Retina (tissue), 1 donor: ENCODE data around the gene PRND.
"Not testable (repeated sequence)": the region's sequence is repeated elsewhere in the genome, so short reads cannot be mapped to it uniquely, and the experiment has no call there.

Source experiments
- DNase-seq: peaks from one replicate; pipeline ENCODE4 v3.0.0-alpha.2; 2016

PRND gene

DNA sequence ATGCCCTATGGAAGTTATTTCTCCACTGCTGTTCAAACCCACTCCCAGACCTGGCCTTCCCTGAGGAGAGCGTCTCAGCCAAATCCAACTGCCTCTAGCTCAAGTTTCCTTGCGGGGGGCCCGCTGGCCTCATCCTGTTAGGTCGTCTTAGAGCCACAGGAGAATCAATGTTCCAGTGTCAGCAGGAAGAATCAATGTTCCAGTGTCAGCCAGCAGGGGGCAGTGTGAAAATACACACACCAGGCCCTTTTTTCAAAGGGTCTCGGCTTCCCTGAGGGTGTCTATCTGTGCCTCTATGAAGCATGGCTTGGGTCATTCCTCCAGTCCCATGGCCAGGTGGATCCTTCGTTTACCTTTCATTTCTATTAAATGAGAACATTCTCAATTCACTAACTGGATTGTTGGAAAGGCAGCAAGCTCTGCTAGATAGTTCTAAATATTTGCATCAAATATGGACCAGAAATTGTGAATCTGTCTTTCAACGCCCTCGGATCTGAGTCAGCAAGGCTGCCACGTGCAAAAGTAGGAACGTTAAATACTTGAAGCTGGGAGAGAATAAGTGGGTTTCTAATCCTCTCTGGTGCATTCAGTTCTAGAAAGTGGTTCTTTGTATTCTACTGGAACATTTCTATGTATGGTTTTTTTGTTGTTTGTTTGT is 19.2 kb downstream of the PRND start:
- DNase-seq: peak; percentile 67

DNA sequence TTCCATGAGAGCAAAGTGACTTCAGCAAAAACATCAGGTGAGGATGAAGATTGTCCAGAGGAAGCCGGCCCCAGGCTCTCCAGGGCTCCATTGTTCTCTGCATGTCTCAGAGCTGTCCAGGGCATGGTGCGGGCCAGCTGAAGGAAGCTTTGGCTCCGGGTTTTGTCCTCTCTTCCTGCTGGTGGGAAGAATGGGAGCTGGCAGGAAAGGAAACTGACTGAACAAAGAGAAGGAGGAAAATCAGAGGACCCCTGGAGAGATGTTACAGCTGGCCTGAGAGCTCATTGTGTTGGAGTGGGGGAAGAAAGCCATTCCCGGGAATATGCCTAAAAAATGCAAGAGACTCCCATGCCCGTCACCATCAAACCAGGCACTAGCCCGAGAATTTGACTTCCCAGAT is 27.1 kb downstream of the PRND start:
- no peak for DNase-seq

DNA sequence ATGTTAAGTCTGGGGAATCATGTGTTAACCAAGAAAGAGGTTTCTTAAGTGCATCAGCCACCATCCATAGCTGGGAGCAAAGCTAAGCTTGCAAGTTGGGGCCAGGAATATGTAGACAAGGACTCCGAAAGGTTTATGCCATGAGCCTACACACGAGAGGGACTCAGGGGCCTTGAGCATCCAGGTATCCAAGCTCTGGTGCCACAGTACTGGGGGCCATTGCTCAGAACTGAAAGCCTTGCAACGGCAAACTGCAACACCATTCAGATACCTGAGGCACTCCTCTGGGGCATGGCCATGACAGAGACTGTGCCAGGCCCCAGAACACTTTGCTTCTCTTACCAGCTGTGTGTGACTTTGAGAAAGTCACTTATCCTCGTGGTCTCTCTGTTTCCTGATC is 27.6 kb downstream of the PRND start:
- DNase-seq: no peak

DNA sequence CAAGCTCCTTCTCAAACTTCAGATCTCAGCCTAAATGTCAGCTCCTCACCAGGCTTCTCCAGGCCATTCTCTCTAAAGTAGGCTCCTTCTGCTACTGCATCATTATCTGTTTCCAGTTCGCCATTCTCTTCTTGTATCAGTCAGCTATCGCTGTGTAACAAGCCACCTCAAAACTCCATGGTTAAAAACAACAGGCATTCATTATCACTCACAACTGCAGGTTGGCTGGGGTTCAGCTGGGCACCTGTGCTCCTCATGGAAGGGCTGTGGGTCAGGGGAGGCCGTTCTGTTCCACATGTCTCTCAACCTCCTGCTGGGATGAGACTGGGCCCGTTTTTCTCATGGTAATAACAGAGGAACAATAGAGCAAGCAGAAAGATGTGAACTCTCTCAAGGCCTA is 28.7 kb downstream of the PRND start:
- DNase-seq: no peak

DNA sequence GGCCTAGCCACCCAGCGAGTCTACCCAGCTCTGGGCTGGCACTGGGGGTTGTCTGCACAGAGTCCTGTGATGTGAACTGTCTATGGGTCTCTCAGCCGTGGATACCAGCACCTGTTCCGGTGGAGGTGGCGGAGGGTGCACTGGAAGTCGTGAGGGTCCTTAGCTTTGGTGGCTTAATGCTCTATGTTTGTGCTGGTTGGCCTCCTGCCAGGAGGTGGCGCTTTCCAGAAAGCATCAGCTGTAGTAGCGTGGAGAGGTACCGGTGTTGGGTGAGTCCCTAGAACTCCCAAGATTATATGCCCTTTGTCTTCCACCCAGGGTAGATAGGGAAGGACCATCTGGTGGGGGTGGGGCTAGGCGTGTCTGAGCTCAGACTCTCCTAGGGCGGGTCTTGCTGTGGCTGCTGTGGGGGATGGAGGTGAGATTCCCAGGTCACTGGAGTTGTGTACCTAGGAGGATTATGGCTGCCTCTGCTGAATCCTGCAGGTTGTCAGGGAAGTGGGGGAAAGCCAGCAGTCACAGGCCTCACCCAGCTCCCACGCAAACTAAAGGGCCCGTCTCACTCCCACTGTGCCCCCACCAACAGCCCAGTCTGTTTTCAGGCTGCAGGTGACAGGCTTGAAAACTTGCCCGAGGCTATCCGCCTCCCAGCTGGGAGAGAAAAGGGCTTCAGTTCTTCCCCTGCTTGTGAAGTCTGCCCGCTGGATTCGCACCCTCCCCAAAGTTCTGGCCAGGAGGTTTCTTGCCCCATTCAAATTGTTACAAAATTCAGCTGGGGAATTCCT is 37.6 kb downstream of the PRND start:
- peak; percentile 50 for DNase-seq

DNA sequence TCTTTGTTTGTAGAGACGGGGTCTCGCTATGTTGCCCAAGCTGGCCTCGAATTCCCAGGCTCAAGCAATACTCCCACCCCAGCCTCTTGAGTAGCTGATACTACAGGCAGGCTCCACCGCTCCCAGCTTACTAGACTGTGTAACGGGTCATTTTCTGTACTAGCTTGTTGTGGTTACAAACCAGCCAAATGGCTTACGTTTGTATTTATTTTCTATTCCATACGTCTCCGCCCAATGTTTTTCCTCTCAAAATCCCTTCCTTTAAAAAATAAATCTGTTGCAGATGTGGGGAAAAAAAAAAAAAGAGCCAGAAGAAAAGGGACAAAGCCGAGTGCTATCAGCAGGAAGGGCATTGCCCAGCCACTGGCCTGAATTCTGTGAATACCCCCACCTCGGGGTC is 41.6 kb downstream of the PRND start:
- DNase-seq: no peak

DNA sequence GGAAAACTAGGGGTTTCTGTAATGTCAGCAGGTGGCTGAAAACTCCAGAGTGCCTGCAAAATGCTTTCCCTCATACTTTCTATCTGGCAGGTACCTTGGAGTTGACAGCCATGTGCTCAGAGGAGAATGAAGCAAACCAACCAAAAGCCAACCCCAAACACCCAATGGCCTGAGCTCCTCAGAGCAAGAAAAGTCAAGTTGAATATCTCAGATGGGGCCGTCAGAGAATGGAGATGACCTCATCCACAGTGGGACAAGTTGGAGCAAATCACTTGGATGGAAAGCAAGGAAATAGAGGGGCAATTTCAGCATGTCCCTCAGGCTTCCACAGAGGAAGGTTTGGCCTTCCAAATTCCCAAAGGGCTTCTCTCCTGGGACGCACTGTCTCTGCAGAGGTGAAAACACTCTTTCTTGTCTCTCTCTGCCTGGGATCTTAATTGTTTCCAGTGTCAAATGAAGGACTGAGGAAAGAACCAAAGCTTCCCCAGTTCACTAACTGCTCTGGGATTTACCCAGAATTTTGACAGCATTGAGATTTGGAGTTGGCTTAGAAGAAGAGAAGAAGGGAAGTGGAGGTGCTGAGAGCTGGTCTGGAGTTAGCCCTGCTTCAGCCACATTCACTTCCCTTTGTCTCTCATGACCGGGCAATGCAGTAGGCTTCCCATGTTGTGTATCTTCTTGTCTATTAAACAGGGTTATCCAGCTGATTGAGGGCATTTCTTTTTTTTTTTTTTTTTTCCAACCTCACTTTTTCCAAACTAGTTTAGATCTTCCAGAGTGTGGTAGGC is 42.2 kb downstream of the PRND start:
- DNase-seq: no peak

DNA sequence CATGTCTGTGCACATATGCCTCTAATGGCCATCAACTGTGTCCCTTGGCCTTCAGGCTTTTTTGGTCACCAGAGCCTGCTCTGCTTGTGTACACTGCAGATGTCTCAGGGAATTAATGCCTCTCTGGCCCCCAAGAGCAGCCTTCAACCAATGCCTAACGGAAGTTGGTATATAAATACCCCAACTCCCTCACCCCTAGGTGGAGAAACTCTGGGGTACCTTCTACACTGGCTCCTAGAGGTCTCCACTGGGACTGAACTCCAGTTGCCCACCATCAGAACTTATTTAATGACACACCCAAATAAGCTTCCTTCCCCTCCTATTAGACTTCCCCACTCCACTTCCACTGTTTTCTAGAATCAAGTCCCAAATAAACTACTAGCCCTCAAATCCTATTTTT is 43.1 kb downstream of the PRND start:
- DNase-seq: no peak

DNA sequence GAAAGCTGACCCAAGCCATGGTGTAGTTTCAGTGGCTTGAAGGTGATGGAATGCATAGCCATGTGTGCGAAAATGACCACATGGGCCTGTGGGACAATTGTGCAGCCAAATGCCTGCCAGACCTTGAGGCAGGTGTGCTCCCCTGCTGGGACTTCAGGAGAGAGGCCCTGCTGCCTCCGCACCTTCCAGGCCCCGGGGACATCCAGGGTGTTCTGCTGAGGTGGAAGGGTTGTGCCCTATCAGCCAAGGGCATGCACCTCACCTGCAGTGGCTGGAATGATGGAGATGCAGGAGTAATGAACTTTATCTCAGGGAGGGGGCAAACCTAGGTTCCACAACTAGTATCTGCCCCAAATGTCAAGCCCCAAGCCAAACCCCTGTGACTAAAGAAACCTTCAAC is 44.0 kb downstream of the PRND start:
- DNase-seq: no peak

DNA sequence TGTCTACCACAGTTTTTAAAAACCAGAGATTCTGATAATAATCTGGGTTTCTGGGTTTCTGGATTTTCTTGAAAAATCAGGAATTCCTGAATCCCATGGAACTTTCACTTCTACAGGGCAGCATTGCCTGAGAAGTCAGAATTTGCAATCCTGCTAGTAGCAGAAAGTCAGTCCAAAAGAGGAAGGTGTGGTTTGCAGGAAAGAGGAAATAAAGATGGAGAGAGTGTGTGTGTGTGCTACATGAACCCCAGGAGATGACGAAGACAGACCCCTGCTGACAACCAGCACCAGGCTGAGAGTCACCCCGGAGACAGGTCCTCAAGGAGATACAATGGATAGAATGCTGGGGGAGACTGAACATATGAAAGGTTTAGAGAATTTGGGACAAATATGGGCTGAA is 44.9 kb downstream of the PRND start:
- DNase-seq: no peak

DNA sequence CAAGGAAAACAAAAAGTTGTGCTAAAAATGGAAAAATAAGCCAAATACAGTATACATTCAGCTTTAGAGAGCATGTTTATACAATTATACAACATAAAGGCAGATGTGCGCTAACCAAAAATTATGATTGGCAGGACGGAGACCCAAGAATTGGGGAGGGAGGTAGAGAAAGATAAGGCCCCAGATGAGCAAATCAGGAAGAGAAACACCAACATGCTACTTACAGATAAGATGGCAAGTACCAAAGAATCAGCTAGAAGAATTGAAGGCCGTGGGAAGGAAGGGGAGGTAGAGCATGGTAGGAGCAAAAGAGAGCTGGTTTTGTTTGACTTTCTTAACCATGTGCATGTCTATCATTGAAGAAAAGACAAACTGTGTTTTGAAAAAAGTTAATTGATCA is 45.4 kb downstream of the PRND start:
- no peak for DNase-seq

DNA sequence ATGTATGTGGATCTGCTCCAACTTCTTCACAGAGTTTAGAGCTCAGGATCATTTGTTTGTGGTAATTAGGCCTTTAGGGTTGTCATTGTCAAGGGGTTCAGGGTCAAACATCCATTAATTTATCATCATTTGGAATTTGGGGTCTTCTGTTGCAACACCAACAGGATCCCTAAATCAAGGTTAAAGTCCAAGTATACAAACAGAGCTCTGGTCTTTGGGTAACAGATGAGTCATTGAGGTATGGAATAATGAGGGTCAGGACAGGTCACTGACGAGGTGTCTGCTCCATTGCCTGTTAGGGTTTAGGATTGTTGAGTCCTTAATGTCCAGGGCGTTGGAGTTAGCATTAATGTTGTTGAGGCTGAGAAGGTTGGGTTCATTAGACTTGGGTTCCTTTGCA is 47.6 kb downstream of the PRND start:
- no peak for DNase-seq

DNA sequence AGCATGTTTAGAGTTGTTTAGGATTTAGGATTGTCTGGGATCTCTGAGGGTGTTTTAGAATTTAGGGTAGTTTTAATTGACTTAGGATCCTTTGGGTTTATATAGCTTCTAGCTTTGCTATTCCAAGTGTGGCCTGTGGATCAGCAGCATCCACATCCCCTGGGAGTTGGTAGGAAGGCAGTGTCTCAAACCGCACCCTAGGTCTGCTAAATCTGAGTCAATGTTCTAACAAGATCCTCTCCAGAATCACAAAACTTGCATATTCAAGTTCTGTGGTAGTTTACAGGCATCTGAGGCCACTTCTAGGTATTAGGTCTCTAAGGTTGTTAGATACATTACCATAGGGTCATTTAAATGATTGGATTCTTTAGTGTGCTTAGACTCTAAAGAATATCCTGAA is 48.3 kb downstream of the PRND start:
- DNase-seq: no peak

DNA sequence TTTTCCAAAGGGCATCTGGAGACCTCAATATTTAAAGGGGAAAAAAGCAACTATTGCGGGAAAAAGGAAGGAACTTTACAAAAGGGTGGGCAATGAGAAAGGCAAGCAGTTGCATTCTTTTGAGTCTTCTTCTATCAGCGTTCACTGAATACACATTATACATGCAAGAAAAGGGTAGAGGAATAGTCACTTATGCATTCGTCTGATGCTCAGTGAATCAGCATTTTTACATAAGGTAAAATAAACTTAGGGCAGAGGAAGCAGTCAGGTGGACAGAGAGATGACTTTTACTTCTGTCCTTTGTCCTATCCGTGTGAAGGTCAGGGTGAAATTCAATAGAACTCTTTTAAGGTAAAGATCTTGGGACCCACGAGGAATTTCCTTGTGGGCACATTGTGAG is 49.3 kb downstream of the PRND start:
- DNase-seq: no peak

DNA sequence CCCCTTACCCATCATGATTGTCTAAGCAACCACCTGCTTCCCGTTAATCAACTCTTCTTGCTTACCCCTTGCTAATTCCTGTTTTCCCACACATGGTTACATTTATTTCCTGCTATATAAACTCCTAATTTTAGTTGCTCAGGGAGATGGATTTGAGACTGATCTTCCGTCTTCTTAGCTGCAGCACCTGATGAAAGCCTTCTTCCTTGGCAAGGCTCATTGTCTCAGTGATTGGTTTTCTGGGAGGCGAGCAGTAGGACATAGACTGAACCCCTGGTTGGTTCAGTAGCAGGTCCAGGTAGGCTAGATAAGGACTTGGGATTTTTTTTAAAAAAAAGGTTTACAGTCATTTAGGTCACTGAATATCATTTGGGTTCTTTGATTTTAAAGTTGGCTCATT is 50.4 kb downstream of the PRND start:
- DNase-seq: no peak

DNA sequence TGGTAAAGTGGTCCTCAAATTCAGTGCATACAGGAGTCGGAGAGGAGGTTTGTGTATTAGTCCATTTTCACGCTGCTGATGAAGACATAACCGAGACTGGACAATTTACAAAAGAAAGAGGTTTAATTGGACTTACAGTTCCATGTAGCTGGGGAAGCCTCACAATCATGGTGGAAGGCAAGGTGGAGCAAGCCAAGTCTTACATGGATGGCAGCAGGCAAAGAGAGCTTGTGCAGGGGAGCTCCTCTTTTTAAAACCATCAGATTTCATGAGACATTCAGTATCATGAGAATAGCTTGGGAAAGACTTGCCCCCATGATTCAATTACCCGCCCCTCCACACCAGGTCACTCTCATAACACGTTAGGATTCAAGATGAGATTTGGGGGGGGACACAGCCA is 51.3 kb downstream of the PRND start:
- not testable (repeated sequence) for DNase-seq

DNA sequence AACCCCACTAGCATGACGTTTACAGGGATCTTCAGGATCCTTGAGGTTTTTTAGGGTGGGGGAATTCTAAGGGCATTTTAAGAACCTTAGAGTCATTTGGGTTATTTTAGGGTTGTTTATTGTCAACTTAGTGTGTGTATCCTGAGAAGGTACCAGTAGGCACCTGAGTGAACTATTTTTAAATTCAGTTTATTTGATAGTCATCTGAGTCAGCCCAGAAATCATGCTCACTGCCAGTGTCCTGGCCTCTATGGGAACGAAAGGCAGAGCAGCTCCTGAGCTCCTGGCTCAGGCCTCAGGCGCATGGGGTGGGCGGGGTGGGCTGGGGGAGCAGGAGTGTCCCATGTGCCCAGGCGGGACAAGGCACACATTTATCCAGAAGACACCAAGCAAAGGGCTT is 52.0 kb downstream of the PRND start:
- DNase-seq: no peak

DNA sequence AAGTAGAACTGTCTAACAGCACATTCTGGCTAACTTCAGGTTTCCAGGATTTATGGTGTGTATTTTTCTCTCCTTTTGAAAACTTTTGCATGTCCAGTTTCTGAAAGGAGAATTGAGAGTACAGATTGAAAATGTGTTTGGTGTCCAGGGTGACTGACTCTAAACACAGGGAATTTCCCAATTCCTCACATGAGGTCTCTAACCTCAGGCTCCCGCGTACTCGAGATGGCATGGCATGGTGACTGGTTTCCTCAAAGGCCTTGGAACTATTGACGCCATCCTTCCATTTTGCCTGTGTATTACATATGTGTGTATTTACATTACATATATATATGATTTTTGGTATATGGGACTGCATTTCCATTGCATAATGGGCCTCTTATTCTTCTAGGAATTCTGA is 52.5 kb downstream of the PRND start:
- no peak for DNase-seq

DNA sequence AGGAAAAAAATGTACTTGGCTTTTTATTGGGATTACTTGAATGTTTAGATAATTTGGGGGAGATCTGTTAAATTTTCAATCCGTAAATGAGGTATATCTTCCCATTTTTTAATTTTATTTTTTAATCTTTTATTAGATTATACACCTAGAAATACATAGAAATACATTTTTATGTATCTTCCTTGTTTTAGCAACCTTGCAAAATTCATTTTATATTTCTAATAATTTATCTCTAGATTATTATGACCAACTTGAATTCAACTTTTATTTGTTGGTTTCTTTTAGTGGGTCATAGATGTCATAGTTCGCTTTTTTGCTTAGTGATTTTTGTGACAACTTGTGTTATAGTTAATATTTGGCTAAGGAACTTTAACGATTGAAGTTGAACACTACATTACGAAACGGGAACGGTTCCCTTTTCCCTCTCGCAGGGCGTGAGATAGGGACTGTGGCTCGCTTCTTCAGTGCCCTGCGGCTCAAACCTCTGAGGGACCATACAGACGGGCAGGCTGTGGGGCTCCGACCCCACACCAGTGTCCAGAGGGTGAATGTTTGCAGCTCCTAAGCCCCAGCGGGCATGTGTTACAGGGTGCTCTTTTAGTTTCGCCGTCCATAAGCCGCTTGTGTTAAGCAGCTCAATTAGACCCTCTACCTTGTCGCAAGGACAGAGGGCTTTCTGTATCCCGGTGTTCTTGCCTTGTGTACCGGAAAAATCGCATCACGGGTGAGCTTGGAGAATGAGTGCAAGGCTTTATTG is 53.8 kb downstream of the PRND start:
- DNase-seq: no peak

DNA sequence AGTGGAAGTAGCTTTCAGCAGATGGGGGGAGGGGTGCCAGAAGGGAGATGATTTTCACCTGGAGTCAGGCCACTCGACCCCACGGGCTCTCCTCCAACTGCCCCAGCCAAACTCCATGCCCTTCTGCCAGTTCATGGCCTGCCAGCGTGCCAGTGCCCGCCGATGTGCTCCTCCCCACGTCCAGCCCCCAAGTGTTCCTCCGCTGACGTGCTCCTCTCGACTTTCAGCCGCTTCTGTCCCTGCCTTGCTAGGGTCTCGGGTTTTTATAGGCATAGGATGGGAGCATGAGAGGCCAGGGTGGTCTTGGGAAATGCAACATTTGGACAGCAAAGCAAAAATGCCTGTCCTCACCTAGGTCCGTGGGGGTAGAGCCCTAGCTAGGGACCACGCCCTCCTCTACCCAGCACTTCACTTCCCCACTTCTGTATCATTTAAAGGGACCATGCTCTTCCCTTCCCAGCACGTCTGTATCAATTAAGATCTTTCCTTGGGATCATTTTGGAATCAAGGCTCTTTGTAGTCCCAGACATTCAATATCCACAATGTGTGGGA is 54.4 kb downstream of the PRND start:
- DNase-seq: no peak
